ENCODE results near the gene COL9A3.
"Not testable (repeated sequence)": the region's sequence is repeated elsewhere in the genome, so short reads cannot be mapped to it uniquely, and the experiment has no call there.

Gene COL9A3

DNA sequence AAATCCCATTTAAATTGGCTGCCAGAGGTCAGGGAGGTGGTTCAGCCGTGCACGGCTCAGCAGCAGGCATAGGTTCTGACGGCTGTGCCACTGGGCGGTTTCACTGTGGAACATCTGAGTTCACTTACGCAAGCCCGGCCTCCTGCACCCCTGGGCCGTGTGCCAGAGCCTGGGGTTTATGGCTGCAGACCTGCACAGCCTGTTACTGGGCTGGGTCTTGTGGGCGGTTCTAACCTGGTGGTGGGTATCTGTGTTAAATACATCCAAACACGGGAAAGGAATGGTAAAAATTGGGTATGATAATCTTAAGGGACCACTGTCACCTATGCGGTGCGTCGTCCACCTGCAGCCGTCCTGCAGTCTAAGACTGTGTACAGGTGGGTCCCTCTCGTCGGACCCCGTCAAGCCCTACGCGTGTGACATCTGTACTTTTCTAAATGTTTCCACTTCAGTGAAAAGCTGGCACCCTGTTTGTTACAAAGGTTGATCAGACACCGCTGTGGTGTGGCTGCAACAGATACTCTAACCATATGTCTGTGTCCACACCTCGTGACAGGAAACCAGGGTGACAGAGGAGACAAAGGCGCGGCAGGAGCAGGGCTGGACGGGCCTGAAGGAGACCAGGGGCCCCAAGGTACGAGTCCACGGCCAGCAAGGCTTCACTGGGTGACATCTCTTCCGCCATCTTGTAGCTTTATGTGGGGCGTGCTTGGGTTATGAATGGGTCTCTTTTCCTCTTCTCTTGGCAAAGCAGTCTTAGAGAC, 21.5 kb downstream of the COL9A3 start:
- DNase-seq, result no peak

DNA sequence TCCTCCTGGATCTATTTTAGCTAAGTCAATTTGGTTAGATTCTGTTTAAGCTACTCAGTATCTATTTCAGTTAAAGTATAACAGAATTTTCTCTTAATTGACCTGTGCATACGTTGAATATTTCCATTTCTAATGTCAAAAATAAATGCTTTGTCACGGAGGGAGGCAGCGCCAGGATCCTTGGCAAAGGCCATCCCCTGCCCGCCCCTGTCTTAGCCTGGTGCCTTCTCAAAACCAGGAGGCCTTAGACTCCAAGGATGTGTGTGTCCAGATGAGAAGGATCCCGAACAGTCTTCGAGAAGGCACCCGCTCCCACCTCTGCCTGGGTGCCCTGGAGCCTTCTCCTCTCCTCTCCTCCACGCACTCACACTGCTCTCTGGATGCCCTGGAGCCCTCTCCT, 22.4 kb downstream of the COL9A3 start:
- no peak for DNase-seq

- no peak for DNase-seq
Measured at GRCh38 chr20:62839816-62840215, 23.0 kb downstream of the COL9A3 start.

DNA sequence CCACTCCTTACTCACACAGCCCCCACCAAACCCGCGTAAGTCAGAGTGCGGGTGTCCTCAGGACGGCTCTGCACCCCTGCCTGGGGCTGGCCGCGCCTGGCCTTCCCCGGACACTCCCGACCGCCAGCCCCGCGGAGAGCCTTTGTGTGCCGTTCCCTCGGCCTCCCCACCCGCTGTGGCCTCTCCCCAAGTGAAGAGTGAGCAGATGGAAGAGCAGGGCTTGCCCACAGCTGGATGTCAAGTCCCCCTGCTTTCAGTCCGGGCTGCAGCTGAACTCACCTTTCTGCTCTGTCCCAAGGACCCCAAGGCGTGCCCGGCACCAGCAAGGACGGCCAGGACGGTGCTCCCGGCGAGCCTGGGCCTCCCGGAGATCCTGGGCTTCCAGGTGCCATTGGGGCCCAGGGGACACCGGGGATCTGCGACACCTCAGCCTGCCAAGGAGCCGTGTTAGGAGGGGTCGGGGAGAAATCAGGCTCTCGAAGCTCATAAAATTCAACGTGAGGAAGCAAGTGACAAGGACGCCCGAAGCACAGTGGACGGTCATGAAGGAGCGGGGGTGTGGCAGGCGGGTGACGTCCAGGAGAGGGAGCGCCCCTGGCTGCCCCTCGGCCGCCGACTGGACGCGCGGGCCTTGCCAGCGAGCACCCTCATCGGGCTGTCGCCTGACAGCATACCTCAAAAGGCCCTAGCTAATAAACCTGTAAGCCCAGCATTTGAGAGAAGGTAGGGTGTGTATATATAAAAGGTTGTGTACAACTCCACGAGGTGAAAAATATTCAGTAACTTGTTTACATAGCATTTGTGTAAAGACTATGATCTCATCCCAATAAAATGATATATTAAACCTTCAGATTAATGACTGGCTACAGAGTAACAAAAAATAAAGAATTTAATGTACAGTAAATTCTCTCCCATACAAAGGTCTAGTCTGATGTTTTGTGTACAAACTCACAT, 23.7 kb downstream of the COL9A3 start:
- DNase-seq, result no peak

GRCh38 chr20:62841705-62842212, 24.9 kb downstream of the COL9A3 start:
- DNase-seq, result no peak

DNA sequence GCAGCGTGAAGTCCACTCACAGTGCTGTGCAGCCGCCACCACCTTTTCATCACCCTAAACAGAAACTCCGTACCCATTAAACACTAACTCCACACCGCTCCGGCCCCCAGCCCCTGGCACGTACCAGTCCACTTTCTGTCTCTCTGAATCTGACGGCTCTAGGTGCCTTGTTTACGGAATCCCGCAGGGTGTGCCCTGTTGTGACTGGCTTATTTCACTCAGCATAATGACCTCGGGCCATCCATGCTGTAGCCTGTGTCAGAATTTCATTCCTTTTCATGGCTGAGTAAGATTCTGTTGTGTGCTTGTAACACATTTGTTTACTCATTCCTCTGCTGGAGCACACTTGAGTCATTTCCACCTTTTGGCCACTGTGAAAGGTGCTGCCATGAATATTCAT, 26.8 kb downstream of the COL9A3 start:
- no peak for DNase-seq

DNA sequence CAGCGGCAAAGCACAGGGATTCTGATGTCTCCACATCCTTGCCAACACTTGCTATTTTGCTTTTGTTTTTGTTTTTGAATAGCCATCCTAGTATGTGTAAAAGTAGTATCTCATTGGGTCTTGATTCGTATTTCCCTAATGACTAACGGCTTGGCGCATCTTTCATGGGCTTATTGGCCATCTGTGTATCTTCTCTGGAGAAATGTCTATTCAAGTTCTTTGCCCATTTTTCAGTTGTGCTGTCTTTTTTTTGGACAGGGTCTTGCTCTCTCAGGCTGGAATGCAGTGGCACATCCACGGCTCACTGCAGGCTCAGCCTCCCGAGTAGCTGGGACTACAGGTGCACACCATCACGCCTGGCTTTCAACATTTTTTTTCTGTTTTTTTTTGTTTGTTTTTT, 27.3 kb downstream of the COL9A3 start:
- DNase-seq, result no peak

DNA sequence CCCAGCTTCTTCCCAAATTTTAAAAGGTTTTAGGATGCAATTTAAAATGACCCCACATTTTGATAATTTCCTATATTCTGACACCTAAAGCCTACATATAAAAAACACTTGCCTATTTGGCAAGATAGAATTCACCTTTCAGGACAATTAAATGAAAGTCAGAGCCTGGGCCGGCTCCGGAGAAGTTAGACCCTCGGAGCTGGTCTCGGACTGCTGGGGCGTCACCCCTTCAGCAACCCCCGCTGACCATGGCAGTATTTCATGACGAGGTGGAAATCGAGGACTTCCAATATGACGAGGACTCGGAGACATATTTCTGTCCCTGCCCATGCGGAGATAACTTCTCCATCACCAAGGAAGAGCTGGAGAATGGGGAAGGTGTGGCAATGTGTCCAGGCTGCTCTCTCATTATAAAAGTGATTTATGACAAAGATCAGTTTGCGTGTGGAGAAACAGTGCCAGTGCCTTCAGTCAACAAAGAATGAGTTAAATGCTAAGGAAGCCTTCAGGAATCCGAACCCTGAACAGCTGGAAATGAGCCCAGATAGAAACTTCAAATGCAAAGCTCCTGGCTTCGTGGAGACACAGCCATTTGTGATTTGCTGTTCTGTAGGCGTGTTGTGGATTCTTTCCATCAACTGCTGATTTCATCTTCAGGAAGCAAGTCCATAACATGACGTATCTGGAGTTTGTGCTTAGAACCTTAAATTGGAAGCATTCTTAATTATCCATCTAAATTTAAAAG, 28.7 kb downstream of the COL9A3 start:
- DNase-seq, result no peak

GRCh38 chr20:62846166-62846890, 29.5 kb downstream of the COL9A3 start:
- DNase-seq, result no peak

- not testable (repeated sequence) for DNase-seq
Measured at GRCh38 chr20:62848917-62849316, 32.1 kb downstream of the COL9A3 start.

DNA sequence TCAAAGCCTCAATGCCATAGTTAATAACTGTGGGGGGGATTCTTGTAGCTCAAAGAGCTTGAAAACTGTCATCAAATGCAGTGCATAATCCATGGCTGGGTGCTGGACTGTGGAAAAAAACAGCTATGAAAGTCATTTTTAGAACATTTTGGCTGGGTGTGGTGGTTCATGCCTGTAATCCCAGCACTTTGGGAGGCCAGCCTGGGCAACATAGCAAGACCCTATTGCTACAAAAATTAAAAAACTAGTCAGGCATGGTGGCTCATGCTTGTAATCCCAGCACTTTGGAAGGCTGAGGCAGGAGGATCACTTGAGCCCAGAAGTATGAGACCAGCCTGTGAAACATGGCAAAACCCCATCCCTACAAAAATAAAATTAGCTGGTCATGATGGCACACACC, 32.6 kb downstream of the COL9A3 start:
- DNase-seq, result no peak

DNA sequence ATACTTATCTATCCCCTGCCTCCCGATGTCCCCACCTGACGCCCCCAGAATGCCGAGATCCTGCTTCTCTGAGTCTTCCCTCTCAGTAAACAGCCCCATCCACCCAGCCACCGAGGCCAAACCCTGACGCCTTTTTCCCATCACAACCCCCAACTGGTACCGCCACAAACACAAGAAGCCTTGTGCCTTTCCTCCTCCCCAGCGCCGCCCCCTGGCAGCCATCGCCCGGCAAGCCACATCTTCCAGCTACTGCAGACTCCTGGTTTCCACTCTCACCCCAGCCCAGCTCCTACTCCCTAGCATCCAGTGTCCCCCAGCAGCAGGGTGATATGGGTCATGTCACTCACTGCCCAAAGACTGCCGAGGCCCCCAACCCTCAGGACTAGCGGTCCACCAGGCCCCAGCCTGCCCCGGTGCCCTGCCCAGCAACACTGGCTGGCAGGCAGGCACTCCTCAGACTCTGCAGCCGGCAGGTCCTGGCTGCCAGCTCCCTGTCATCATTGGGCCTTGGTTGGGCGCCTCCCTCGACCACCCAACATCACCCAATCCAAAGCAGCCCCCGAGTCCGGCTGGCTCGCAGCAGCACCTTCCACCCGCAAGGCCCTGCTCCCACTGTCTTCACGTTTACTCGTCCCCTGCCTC, 33.6 kb downstream of the COL9A3 start:
- no peak for DNase-seq

GRCh38 chr20:62852196-62852595, 35.3 kb downstream of the COL9A3 start:
- no peak for DNase-seq

- no peak for DNase-seq
Measured at GRCh38 chr20:62852841-62853240, 36.0 kb downstream of the COL9A3 start.

- not testable (repeated sequence) for DNase-seq
Measured at GRCh38 chr20:62853304-62853703, 36.5 kb downstream of the COL9A3 start.

GRCh38 chr20:62854121-62854520, 37.3 kb downstream of the COL9A3 start:
- DNase-seq, result no peak

DNA sequence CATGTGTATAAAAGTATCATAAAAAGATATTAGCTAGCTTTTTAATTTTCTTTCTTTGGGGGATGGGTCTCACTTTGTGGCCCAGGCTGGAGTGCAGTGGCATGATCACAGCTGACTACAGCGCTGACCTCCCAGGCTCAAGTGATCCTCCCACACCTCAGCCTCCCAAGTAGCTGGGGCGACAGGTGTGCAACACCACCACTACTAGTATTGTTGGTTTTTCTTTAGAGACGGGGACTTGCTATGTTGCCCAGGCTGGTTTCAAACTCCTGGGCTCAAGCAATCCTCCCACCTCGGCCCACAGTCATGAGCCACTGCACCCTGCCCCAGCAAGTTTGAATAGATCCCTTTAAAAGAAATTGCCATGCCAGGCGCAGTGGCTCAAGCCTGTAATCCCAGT, 38.3 kb downstream of the COL9A3 start:
- no peak for DNase-seq

DNA sequence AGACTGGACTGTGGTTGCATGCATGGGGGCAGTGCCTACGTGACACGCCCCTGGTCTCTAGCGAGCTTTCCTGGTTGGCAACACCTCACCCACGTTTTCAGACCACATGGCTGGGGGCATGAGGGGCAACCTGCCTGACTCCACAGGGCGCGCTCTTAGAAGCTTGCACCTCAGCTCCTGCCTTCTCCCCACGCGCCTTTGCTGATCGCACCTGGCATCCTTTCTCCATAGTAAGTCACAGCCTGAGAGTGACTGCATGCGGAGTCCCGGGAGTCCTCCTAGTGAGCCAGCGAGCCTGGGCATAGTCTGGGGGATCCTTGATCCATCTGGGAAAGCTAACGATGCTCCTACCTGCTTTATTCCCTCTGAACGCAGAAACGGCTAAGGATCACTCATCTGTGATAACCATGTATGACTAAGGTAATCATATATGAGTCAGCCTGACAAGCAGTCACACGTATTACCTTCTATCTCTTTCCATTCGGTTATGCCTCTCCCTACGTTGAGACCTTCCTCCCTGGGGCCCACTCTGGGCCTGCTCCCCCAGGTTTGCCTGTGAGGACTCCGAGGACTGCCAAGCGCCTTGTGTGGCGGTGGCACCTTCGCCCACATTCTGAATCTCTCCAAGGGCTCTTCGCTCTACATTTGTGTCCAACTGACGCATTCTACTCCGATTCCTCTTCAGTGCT, 40.2 kb downstream of the COL9A3 start:
- DNase-seq, result no peak

- DNase-seq, result no peak
Measured at GRCh38 chr20:62858058-62858830, 41.4 kb downstream of the COL9A3 start.

GRCh38 chr20:62859721-62860120, 42.9 kb downstream of the COL9A3 start:
- DNase-seq, result no peak

Data from stimulated activated CD4-positive, alpha-beta T cell treated with anti-CD3 and anti-CD28 coated beads, Interleukin-15, amount 100 ng/mL, for 24 hours (primary cell).